Measurements from ENCODE around the gene QPCTL.
A peak's percentile ranks its signal among the peaks of the same experiment; 100 is the strongest.
"Not testable (repeated sequence)": the region's sequence is repeated elsewhere in the genome, so short reads cannot be mapped to it uniquely, and the experiment has no call there.

Gene QPCTL

DNA sequence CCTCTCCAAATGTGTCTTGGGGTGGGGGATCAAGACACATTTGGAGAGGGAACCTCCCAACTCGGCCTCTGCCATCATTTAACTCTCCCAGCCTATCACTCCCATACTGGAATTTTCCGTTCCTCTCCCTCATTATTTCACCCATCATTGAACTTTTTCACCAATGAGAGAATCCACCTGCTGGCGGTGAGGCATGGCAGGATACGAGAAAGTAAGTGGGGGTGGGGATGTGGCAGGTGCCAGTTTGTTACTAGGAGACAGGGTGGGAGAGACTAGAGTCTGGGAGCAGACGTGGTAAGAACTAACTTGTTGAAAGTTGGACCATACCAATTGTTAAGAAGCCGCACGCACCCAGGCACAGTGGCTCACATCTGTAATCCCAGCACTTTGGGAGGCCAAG is 17.5 kb upstream of the QPCTL start:
- DNase-seq (ENCODE audit: low spot score): no peak
- TF ChIP-seq CTCF (IDR thresholded peaks at IDR 0.05; ENCODE audit: extremely low read depth, insufficient read depth, missing control alignments): no peak
- in situ Hi-C loops (cut with MboI; ENCODE audit: low pct_unique_long_range_greater_than_20kb, low sequenced_read_pairs, unreplicated experiment): no loop called here

DNA sequence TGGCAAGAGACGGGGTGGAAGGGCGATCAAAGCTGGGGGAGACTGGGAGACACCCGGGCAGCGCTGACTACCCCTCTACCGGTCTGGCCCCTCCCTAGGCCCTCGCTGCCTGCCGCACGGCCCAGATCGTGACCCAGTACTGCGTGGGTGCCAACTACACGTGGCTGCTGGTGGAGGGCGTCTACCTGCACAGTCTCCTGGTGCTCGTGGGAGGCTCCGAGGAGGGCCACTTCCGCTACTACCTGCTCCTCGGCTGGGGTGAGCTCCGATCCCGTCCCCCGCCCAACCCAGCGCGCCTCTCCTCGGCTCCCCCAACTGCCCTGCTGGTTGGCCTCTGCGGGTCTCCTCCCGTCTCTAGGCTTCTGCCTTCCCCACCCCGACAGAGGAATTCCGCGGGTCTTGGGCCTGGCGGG is 15.6 kb upstream of the QPCTL start:
- in situ Hi-C loops (cut with MboI; ENCODE audit: low pct_unique_long_range_greater_than_20kb, low sequenced_read_pairs, unreplicated experiment): no loop called here
- peak; percentile 56 for DNase-seq (ENCODE audit: low spot score)
- no peak for TF ChIP-seq CTCF (IDR thresholded peaks at IDR 0.05; ENCODE audit: extremely low read depth, insufficient read depth, missing control alignments)

DNA sequence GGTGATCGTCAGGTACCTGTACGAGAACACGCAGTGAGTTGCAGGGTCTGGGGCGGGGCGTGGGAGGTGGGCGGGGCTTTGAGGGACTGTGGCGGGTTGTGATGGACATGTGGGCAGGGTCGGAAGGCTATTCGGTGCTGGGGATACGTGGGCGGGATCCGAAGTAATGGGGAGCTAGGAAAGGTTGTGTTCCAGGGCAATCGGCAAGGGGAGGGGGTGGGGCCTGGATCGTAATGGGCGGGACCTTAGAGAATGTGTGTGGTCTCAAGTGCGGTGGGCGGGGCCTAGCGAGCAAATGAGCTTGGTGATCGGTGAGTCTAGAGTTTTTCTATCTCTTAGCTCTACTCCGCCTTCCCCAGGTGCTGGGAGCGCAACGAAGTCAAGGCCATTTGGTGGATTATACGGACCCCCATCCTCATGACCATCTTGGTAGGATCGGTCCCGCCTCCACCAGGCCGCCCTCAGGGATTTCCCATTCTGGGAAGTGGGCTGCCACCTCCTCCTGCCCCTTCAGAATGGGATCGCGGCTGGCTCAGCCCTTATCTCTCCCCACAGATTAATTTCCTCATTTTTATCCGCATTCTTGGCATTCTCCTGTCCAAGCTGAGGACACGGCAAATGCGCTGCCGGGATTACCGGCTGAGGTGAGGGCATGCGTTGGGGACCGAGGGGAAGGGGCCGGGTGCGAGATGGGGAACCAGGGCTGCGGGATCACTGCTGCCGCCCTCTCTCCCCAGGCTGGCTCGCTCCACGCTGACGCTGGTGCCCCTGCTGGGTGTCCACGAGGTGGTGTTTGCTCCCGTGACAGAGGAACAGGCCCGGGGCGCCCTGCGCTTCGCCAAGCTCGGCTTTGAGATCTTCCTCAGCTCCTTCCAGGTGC is 14.9 kb upstream of the QPCTL start:
- no peak for TF ChIP-seq CTCF (IDR thresholded peaks at IDR 0.05; ENCODE audit: extremely low read depth, insufficient read depth, missing control alignments)
- peak; percentile 93 for DNase-seq (ENCODE audit: low spot score)
- in situ Hi-C loops (cut with MboI; ENCODE audit: low pct_unique_long_range_greater_than_20kb, low sequenced_read_pairs, unreplicated experiment): no loop called here

GRCh38 chr19:45681391-45682015 is 11.0 kb upstream of the QPCTL start:
- in situ Hi-C loops (cut with MboI; ENCODE audit: low pct_unique_long_range_greater_than_20kb, low sequenced_read_pairs, unreplicated experiment): no loop called here

GRCh38 chr19:45682117-45682516 is 10.3 kb upstream of the QPCTL start:
- in situ Hi-C loops (cut with MboI; ENCODE audit: low pct_unique_long_range_greater_than_20kb, low sequenced_read_pairs, unreplicated experiment): no loop called here
- no peak for TF ChIP-seq CTCF (IDR thresholded peaks at IDR 0.05; ENCODE audit: extremely low read depth, insufficient read depth, missing control alignments)
- DNase-seq (ENCODE audit: low spot score): no peak

More at GRCh38 chr19:45681391-45682015, 11.0 kb upstream of the QPCTL start:
- peak; percentile 94 for TF ChIP-seq CTCF (IDR thresholded peaks at IDR 0.05; ENCODE audit: extremely low read depth, insufficient read depth, missing control alignments)
- peak; percentile 90 for DNase-seq (ENCODE audit: low spot score)

GRCh38 chr19:45682908-45683307 is 9.6 kb upstream of the QPCTL start:
- no peak for DNase-seq (ENCODE audit: low spot score)
- in situ Hi-C loops (cut with MboI; ENCODE audit: low pct_unique_long_range_greater_than_20kb, low sequenced_read_pairs, unreplicated experiment): no loop called here
- TF ChIP-seq CTCF (IDR thresholded peaks at IDR 0.05; ENCODE audit: extremely low read depth, insufficient read depth, missing control alignments): no peak

DNA sequence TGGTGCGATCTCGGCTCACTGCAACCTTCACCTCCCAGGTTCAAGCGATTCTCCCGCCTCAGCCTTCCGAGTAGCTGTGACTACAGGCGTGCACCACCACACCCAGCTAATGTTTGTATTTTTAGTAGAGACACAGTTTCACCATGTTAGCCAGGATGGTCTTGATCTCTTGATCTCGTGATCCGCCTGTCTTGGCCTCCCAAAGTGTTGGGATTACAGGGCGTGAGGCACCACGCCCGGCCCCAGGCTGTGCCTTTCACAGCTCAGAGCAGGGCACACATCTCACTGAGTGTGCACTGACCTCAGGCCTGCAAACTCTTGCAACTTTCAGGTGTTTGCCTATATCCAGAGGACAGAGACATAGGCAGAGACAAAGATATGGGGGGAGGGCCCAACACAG is 7.4 kb upstream of the QPCTL start:
- DNase-seq (ENCODE audit: low spot score); in situ Hi-C loops (cut with MboI; ENCODE audit: low pct_unique_long_range_greater_than_20kb, low sequenced_read_pairs, unreplicated experiment): not testable (repeated sequence)

All from GM13977 (cell line).